ENCODE results near the gene RPS6KA4. TPM values are rescaled to one million over a fixed set of nuclear protein-coding genes. Genes with fewer than 3 reads are reported as not detected.

The RPS6KA4 gene
- total RNA-seq, 1 experiment from 2014 or later: 67.3 TPM

- no peak overlapping the region for H3K27ac ChIP-seq (ENCODE audit: low read depth, low read length)
- H4K20me1 ChIP-seq (ENCODE audit: insufficient read depth): no peaks in the 10 kb centered on the region
- H3K4me2 ChIP-seq (ENCODE audit: low read length): no peak overlapping the region
- H3K79me2 ChIP-seq (ENCODE audit: insufficient read depth, low read length): no peaks in the 10 kb centered on the region
- no peak overlapping the region for H3K4me3 ChIP-seq (replicated peaks in 1 of 2; ENCODE audit: low read depth in 1 of 2, low read length in 2 of 2)
- DNase-seq (ENCODE audit: low read depth, low spot score) (no peak), ATAC-seq (no peak)
- H3K27me3 ChIP-seq (ENCODE audit: insufficient read depth, low read length): no peaks in the 10 kb centered on the region
- no peak overlapping the region for H3K9ac ChIP-seq (ENCODE audit: low read length)
- ChIA-PET RAD21 (ENCODE audit: low non-redundant PET in 1 of 2, low total read pairs in 2 of 2, uncharacterized antibody in 2 of 2, unreplicated experiment in 2 of 2) (interaction anchor here in 1 of 2 experiments (0.6 kb wide), 1 partner anchor 37 kb away, joined by 3 read pairs; no protein-coding TSS in a partner anchor), CTCF (interaction anchor here (0.6 kb wide), 1 partner anchor 71 kb away, joined by 3 read pairs; no protein-coding TSS in a partner anchor), POLR2A (interaction anchor here (1.0 kb wide), 1 partner anchor 167 kb away, joined by 3 read pairs; no protein-coding TSS in a partner anchor)
- no TSS peak for BruUV-seq (replicated peaks)
- no peaks in the 10 kb centered on the region for H3K36me3 ChIP-seq (ENCODE audit: control insufficient read depth in 1 of 2, insufficient read depth in 2 of 2, low read length in 2 of 2)
- no peak overlapping the region for H2AFZ ChIP-seq (ENCODE audit: low read depth, low read length, poor library complexity, severe bottlenecking)
- no peaks in the 10 kb centered on the region for H3K9me3 ChIP-seq (ENCODE audit: control insufficient read depth in 1 of 2, insufficient read depth in 1 of 2, low read depth in 1 of 2, low read length in 2 of 2)
- intact Hi-C loops (cut with micrococcal nuclease): no loop called here
- H3K4me1 ChIP-seq (ENCODE audit: control insufficient read depth in 1 of 2, insufficient read depth in 2 of 2, low read length in 2 of 2): peaks cover 0 to 8% of the 10 kb centered on the region in 2 experiments; a peak in 2 of 4 replicates
- H3K9me2 ChIP-seq (ENCODE audit: insufficient read depth): no peaks in the 10 kb centered on the region
- no peak for TF ChIP-seq TCF7L2 (IDR thresholded peaks at IDR 0.05; ENCODE audit: borderline replicate concordance, extremely low read depth, insufficient read depth, insufficient read length)
- TF ChIP-seq EZH2 (IDR thresholded peaks at IDR 0.05): no peak
- no peak for TF ChIP-seq SP1 (IDR thresholded peaks at IDR 0.05; ENCODE audit: low read depth)
- TF ChIP-seq CTCF (IDR thresholded peaks at IDR 0.05 in 2 of 3, conservative IDR thresholded peaks at IDR 0.05 in 1 of 3; ENCODE audit: borderline replicate concordance in 1 of 3, insufficient read depth in 1 of 3, low read depth in 2 of 3, low read length in 2 of 3): no peak
- TF ChIP-seq EZH2phosphoT487 (IDR thresholded peaks at IDR 0.05; ENCODE audit: borderline replicate concordance): no peak
- TF ChIP-seq REST (IDR thresholded peaks at IDR 0.05; ENCODE audit: low read depth): no peak
- no peak for TF ChIP-seq JUND (IDR thresholded peaks at IDR 0.05)
- TF ChIP-seq ELF1 (IDR thresholded peaks at IDR 0.05; ENCODE audit: borderline replicate concordance, low read depth): no peak
- no peak for TF ChIP-seq SIN3A (IDR thresholded peaks at IDR 0.05; ENCODE audit: low read depth)
- no peak for TF ChIP-seq POLR2A (IDR thresholded peaks at IDR 0.05; ENCODE audit: borderline replicate concordance, extremely low read depth, insufficient read depth, insufficient read length)
- no peak for TF ChIP-seq POLR2AphosphoS5 (IDR thresholded peaks at IDR 0.05; ENCODE audit: low read depth, low read length)
- TF ChIP-seq YY1 (IDR thresholded peaks at IDR 0.05; ENCODE audit: extremely low read depth, insufficient replicate concordance, low read depth, low read length): no peak
Measured at GRCh38 chr11:64349025-64349387, 10.0 kb upstream of the RPS6KA4 start.

All from HCT116 (cell line).